Gastroesophageal sphincter (tissue), 3 donors: Measurements from ENCODE around the gene SLC25A25.

Source experiments
- EP300 ChIP-seq: sonication (generic); formaldehyde crosslinking; IDR thresholded peaks from one replicate; pipeline ENCODE4 v1.6.1; 2017; ENCODE audit warnings: antibody characterized with exemption, mild to moderate bottlenecking
- POLR2A ChIP-seq, 2 donors: fragments of 450-650 bp; IDR thresholded peaks; one replicate each; pipeline ENCODE4 v1.6.1; 2017; ENCODE audit warnings: antibody characterized with exemption in 2 of 2, mild to moderate bottlenecking in 2 of 2, moderate library complexity in 1 of 2
- POLR2AphosphoS5 ChIP-seq: sonication (generic); formaldehyde crosslinking; IDR thresholded peaks from one replicate; pipeline ENCODE4 v1.6.1; 2017; ENCODE audit warnings: antibody characterized with exemption
- TF ChIP-seq, protein P1 (sequence below), 4 experiments: fragments of 200-600 bp in 2 of 4; fragments of 450-650 bp in 2 of 4; sonication (generic) in 1 of 4; IDR thresholded peaks; one replicate each; pipeline ENCODE4 v1.5.1; 2017 to 2019; ENCODE audit warnings: antibody characterized with exemption in 4 of 4, mild to moderate bottlenecking in 2 of 4, moderate library complexity in 2 of 4

DNA sequence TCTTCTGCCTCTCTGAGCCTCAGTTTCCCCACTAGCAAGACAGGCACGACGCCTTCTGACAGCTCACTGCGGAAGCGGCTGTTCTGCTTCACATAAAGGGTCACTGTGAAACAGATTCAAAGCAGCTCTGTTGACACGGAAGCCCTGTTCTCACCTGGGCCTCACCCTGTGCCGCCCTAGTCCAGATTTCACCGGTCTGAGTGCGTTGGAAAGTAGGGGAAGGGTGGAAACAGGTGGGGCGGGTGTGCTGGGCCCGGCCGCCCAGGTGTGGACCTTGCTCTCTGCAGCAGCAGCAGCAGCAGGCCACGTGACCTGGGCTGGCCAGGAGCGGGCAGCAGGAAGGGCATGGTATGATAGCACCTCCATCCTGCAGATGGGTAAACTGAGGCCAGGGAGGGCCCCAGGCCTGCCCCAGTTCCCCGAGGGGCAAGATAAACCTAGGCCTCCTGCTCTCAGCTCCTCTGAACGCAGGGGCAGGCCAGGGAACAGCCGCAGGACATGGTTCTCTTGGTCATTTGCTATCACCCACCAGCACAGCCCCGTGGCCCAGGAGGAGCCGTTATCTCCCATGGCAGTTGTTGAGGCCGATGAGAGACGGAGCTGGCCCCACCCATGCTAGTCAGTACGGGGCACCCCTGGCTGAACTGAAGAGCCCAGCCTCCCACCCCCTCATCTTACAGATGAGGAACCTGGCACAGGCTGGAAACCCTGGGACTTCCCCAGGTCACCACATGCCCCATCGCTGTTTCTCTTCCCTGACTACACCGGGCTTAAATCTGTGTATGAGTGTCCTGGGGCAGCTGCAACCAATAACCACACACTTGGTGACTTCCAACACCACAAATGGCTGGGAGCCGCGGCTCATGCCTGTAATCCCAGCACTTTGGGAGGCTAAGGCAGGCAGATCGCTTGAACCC, 47.4 kb downstream of the SLC25A25 start:
- TF ChIP-seq POLR2A (IDR thresholded peaks at IDR 0.05) (no peak), EP300 (no peak), POLR2AphosphoS5 (no peak)
- TF ChIP-seq, protein P1, sequence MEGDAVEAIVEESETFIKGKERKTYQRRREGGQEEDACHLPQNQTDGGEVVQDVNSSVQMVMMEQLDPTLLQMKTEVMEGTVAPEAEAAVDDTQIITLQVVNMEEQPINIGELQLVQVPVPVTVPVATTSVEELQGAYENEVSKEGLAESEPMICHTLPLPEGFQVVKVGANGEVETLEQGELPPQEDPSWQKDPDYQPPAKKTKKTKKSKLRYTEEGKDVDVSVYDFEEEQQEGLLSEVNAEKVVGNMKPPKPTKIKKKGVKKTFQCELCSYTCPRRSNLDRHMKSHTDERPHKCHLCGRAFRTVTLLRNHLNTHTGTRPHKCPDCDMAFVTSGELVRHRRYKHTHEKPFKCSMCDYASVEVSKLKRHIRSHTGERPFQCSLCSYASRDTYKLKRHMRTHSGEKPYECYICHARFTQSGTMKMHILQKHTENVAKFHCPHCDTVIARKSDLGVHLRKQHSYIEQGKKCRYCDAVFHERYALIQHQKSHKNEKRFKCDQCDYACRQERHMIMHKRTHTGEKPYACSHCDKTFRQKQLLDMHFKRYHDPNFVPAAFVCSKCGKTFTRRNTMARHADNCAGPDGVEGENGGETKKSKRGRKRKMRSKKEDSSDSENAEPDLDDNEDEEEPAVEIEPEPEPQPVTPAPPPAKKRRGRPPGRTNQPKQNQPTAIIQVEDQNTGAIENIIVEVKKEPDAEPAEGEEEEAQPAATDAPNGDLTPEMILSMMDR (IDR thresholded peaks at IDR 0.05), result no peak
